GM10266 (cell line): ENCODE measurements around the gene FARP2.
A peak's percentile ranks its signal among the peaks of the same experiment; 100 is the strongest.

Experiments
- DNase-seq: peaks from one replicate; pipeline ENCODE4 v3.0.0; 2012; ENCODE audit errors: extremely low spot score
- CTCF ChIP-seq: IDR thresholded peaks from 2 replicates; pipeline ENCODE4 v1.5.1; 2012; ENCODE audit warnings: mild to moderate bottlenecking, low read depth; ENCODE audit not compliant: control insufficient read depth, insufficient read depth; ENCODE audit errors: missing control alignments

The FARP2 gene

GRCh38 chr2:241538838-241539615 is 182.9 kb downstream of the FARP2 start:
- no peak for TF ChIP-seq CTCF

GRCh38 chr2:241539616-241540374 is 183.7 kb downstream of the FARP2 start:
- DNase-seq: peak; percentile 27
- TF ChIP-seq CTCF: no peak

More at GRCh38 chr2:241538838-241539615, 182.9 kb downstream of the FARP2 start:
- DNase-seq: peak; percentile 12

- no peak for TF ChIP-seq CTCF
- peak; percentile 27 for DNase-seq
These were observed 184.3 kb downstream of the FARP2 start for GRCh38 chr2:241540401-241540770.

GRCh38 chr2:241540771-241541561 is 184.9 kb downstream of the FARP2 start:
- peak; percentile 93 for DNase-seq

GRCh38 chr2:241541564-241542277 is 185.6 kb downstream of the FARP2 start:
- peak; percentile 39 for DNase-seq
- no peak for TF ChIP-seq CTCF

More at GRCh38 chr2:241540771-241541561, 184.9 kb downstream of the FARP2 start:
- TF ChIP-seq CTCF: no peak

GRCh38 chr2:241542278-241542605 is 186.2 kb downstream of the FARP2 start:
- peak; percentile 26 for DNase-seq
- no peak for TF ChIP-seq CTCF
